CD8-positive, alpha-beta memory T cell (primary cell): Measurements from ENCODE around the gene PARD3. TPM values are rescaled to one million over a fixed set of nuclear protein-coding genes. Genes with fewer than 3 reads are reported as not detected.
"Not testable (repeated sequence)": the region's sequence is repeated elsewhere in the genome, so short reads cannot be mapped to it uniquely, and the experiment has no call there.

Experiments used
- CTCF ChIA-PET: fragments of 350-600 bp; sonication (Branson Sonifier 250); formaldehyde crosslinking; loops from one replicate; lab custom pipeline; 2021; ENCODE audit warnings: antibody characterized with exemption; lab: Charles Lee
- POLR2A ChIA-PET: fragments of 350-600 bp; sonication (Branson Sonifier 250); formaldehyde crosslinking; loops from one replicate; lab custom pipeline; 2021; ENCODE audit warnings: antibody characterized with exemption; lab: Charles Lee
- DNase-seq, 5 donors: peaks; one replicate each; pipeline versions ENCODE4 v3.0.0 to v3.0.0-alpha.2; 2020 to 2022; ENCODE audit warnings: mixed read lengths in 1 of 5
- H3K27ac ChIP-seq: one replicate; pipeline ENCODE4 v1.7.0; 2013; ENCODE audit warnings: low read depth, mild to moderate bottlenecking, low read length, moderate library complexity
- H3K27me3 ChIP-seq: 2 replicates; pipeline ENCODE4 v1.7.0; 2013; ENCODE audit warnings: low read length, mild to moderate bottlenecking; ENCODE audit not compliant: insufficient read depth, poor library complexity, severe bottlenecking
- H3K36me3 ChIP-seq: 2 replicates; pipeline ENCODE4 v1.7.0; 2013; ENCODE audit warnings: mild to moderate bottlenecking, low read length, moderate library complexity; ENCODE audit not compliant: insufficient read depth
- H3K4me1 ChIP-seq: 2 replicates; pipeline ENCODE4 v1.7.0; 2013; ENCODE audit warnings: mild to moderate bottlenecking, low read length, moderate library complexity; ENCODE audit not compliant: insufficient read depth
- H3K4me3 ChIP-seq: 2 replicates; pipeline ENCODE4 v1.7.0; 2013; ENCODE audit warnings: mild to moderate bottlenecking, low read length
- H3K9me3 ChIP-seq: 2 replicates; pipeline ENCODE4 v1.7.0; 2013; ENCODE audit warnings: mild to moderate bottlenecking, low read length
- H3K27ac Mint-ChIP-seq, 8 donors: one replicate each; pipeline ENCODE4 v1.8.0; 2020 to 2021; ENCODE audit warnings: mixed read lengths in 8 of 8, mild to moderate bottlenecking in 6 of 8, inconsistent platforms in 3 of 8, moderate library complexity in 3 of 8
- H3K27me3 Mint-ChIP-seq, 2 donors: one replicate each; pipeline ENCODE4 v1.8.0; 2020 to 2021; ENCODE audit warnings: mixed read lengths in 2 of 2, mild to moderate bottlenecking in 1 of 2, moderate library complexity in 1 of 2
- H3K36me3 Mint-ChIP-seq, 3 donors: one replicate each; pipeline ENCODE4 v1.8.0; 2020 to 2021; ENCODE audit warnings: mixed read lengths in 3 of 3, inconsistent platforms in 1 of 3, mild to moderate bottlenecking in 1 of 3
- H3K4me1 Mint-ChIP-seq, 3 donors: one replicate each; pipeline ENCODE4 v1.8.0; 2020 to 2021; ENCODE audit warnings: mixed read lengths in 3 of 3, inconsistent platforms in 1 of 3, mild to moderate bottlenecking in 1 of 3
- H3K4me3 Mint-ChIP-seq, 7 donors: one replicate each; pipeline ENCODE4 v1.8.0; 2020 to 2021; ENCODE audit warnings: mixed read lengths in 7 of 7, mild to moderate bottlenecking in 6 of 7, moderate library complexity in 4 of 7, inconsistent platforms in 2 of 7
- H3K9me3 Mint-ChIP-seq, 5 donors: one replicate each; pipeline ENCODE4 v1.8.0; 2020 to 2022; ENCODE audit warnings: mixed read lengths in 5 of 5, mild to moderate bottlenecking in 3 of 5, moderate library complexity in 2 of 5, inconsistent platforms in 1 of 5
- polyA plus RNA-seq: library from polyadenylated mRNA; unstranded; fragments of 300-500 nt; fragmentation: Illumina TruSeq; gene quantifications from one replicate; pipeline ENCODE4 v1.2.3, GENCODE V29; 2021
- total RNA-seq, 2 experiments: library from RNA; stranded (reverse); gene quantifications; one replicate each; pipeline ENCODE4 v1.2.3, GENCODE V29; 2021

PARD3 gene
- total and polyA plus RNA-seq, 3 experiments from 2014 or later = 0.27 to 0.46 TPM; not detected in 1

DNA sequence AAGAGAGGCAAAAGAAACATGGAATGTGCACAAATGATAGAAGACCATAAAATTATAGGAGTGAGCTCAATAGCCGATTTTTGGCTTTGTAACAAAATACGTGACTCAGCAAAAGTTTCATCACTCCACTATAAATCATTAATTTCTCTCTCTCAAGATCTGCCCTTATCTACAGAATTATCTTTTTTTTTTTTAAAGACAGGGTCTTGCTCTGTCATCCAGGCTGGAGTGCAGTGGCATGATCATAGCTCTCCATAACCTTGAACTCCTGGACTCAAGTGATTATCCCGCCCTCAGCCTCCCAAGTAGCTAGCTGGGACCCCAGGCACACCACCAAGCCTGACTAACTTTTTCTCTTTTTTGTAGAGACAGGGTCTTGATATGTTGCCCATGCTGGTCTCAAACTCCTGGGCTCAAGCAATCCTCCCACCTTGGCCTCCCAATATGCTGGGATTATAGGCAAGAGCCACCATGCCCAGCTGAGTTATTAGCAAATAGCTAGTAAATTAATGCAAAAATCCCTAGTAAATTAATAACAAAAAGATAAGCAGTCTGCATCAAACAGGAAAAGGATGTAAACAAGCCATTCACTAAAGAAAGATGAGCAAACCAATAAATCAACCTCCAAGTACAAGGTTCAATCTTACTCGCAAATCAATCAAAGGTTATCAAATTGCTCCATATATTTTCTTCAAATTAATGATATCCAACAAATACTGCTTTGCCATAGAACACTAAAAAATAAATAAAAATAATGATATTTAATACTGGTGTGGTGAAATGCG is 450.7 kb downstream of the PARD3 start:
- no peaks in the 10 kb centered on the region for H3K27me3 Mint-ChIP-seq
- H3K27ac Mint-ChIP-seq = no peak overlapping the region
- POLR2A ChIA-PET = no interaction called here

DNA sequence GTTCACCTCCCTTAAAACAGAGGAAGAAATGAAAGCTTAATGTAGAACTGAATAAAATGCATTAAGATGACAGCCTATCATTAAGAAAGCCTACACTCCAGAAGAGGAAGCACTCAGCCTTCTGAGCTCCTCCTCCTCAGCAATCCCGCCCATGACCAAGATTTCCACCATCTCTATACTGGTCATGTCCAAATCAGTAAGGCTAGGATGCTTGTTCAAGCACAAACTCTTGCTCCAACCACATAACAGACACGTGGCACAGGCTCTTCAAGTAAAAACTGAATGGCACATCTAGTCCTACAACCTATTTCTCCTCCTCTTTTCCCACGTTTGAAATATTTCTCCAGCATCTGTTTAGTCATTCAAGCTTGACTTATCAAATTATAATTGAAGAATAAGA is 454.1 kb downstream of the PARD3 start:
- Mint-ChIP-seq H3K36me3 (no peaks in the 10 kb centered on the region), H3K4me3 (no peak overlapping the region), H3K27ac (no peak overlapping the region), H3K27me3 (no peaks in the 10 kb centered on the region), H3K9me3 (no peaks in the 10 kb centered on the region), H3K4me1 (no peaks in the 10 kb centered on the region)
- no peak for DNase-seq
- H3K36me3 ChIP-seq = no peaks in the 10 kb centered on the region
- H3K27me3 ChIP-seq = no peaks in the 10 kb centered on the region
- ChIA-PET POLR2A (no interaction called here), CTCF (no interaction called here)
- H3K4me3 ChIP-seq = no peak overlapping the region
- no peaks in the 10 kb centered on the region for H3K9me3 ChIP-seq
- no peaks in the 10 kb centered on the region for H3K4me1 ChIP-seq
- no peak overlapping the region for H3K27ac ChIP-seq

More for the DNA sequence above, 450.7 kb downstream of the PARD3 start:
- Histone ChIP-seq H3K4me1 (no peaks in the 10 kb centered on the region), H3K36me3 (no peaks in the 10 kb centered on the region), H3K27ac (no peak overlapping the region), H3K9me3 (no peaks in the 10 kb centered on the region), H3K27me3 (no peaks in the 10 kb centered on the region), H3K4me3 (no peak overlapping the region)
- Mint-ChIP-seq H3K4me3 (no peak overlapping the region), H3K4me1 (peaks cover 0 to under 1% (median 0%) of the 10 kb centered on the region in 3 donors), H3K36me3 (no peaks in the 10 kb centered on the region), H3K9me3 (no peaks in the 10 kb centered on the region)
- no peak for DNase-seq
- CTCF ChIA-PET = no interaction called here

DNA sequence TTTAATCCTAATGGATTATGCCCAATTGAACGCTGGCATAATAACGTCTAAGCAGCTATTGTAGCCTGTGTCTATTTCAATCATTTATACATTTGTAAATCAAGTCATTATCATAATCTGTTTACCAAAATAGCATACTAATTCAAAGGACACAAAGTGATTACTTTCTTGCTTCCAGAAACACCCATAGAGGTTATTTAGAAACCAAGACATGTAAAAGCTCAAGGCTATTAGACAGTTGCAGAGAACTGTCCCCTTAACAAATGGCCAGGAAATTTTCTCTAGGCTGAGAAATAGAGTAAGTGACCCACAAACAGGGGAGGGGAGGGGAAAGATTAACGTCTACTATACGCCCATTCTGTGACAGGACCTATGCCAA is 455.7 kb downstream of the PARD3 start:
- Histone ChIP-seq H3K9me3 (no peaks in the 10 kb centered on the region), H3K36me3 (no peaks in the 10 kb centered on the region), H3K4me3 (no peak overlapping the region), H3K27me3 (no peaks in the 10 kb centered on the region), H3K4me1 (no peaks in the 10 kb centered on the region), H3K27ac (no peak overlapping the region)
- Mint-ChIP-seq H3K27ac (no peak overlapping the region), H3K9me3 (peaks cover 0 to under 1% (median 0%) of the 10 kb centered on the region in 5 donors), H3K4me3 (no peak overlapping the region), H3K27me3 (no peaks in the 10 kb centered on the region), H3K36me3 (no peaks in the 10 kb centered on the region), H3K4me1 (no peaks in the 10 kb centered on the region)
- ChIA-PET CTCF (no interaction called here), POLR2A (no interaction called here)
- no peak for DNase-seq

DNA sequence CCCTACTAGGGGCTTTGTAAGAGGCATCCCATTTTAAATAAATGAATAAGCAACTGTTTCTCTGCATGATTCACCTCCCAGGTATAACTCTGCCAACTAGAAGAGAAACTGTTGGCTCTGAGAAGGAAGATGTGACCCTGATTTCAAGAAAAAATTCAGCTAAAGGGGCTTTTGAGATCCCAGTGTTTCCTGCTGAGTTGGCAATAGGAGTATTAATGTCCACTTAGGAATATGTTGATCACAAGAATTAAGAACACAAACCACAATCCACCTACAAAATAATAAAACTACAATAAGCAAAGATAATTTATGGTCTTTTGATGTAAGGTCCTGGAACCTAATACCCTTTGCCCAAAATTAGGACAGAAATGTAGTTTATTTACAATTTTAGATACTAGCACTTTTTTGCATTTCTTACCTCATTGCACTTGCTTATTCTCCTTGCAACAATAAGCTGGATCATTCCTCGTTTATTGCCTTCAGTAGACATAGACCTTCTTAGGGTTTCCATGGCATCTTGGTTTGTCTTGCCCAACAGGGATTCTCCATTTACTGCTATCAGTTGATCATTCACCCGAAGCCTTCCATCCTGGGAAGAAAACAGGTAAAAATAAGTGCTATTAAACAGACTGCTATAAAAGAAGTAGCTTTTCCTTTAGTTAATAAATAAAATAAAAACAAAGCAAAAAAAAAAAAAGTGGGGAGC is 456.2 kb downstream of the PARD3 start:
- H3K36me3 Mint-ChIP-seq = no peaks in the 10 kb centered on the region
- H3K4me3 Mint-ChIP-seq = no peak overlapping the region
- peaks cover 0 to 3% (median 0%) of the 10 kb centered on the region in 5 donors for H3K9me3 Mint-ChIP-seq
- no peak overlapping the region for H3K27ac Mint-ChIP-seq
- ChIA-PET CTCF (no interaction called here), POLR2A (no interaction called here)
- no peaks in the 10 kb centered on the region for H3K27me3 Mint-ChIP-seq
- Histone ChIP-seq H3K9me3 (no peaks in the 10 kb centered on the region), H3K4me3 (no peak overlapping the region), H3K27ac (no peak overlapping the region), H3K27me3 (no peaks in the 10 kb centered on the region), H3K36me3 (no peaks in the 10 kb centered on the region), H3K4me1 (no peaks in the 10 kb centered on the region)
- DNase-seq = no peak
- H3K4me1 Mint-ChIP-seq = no peaks in the 10 kb centered on the region

DNA sequence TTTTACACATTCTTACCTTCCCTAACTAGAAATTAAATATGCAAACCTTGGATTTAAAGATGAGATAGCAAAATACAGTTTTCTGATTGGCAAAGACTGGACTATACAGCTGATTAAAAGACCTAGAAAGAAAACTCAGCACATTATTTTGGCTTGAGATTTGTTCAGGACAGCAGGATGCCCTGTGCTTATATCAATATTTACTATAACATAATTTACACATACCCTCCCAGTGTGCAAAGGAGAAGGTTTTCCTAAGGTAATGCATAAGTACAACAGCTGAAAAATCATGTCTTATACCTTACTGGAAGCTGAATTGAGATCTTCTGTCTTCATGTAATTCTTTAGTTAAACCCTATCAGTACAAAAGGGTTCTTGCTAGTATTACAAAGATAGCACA is 458.6 kb downstream of the PARD3 start:
- H3K4me3 Mint-ChIP-seq = no peak overlapping the region
- no peaks in the 10 kb centered on the region for H3K36me3 Mint-ChIP-seq
- no peak overlapping the region for H3K4me3 ChIP-seq
- DNase-seq = no peak
- no peaks in the 10 kb centered on the region for H3K4me1 ChIP-seq
- H3K27ac ChIP-seq = no peak overlapping the region
- peaks cover 0 to 4% (median 0%) of the 10 kb centered on the region in 5 donors for H3K9me3 Mint-ChIP-seq
- H3K4me1 Mint-ChIP-seq = no peaks in the 10 kb centered on the region
- H3K27me3 ChIP-seq = no peaks in the 10 kb centered on the region
- CTCF ChIA-PET = no interaction called here
- no peak overlapping the region for H3K27ac Mint-ChIP-seq
- H3K27me3 Mint-ChIP-seq = no peaks in the 10 kb centered on the region
- POLR2A ChIA-PET = no interaction called here
- no peaks in the 10 kb centered on the region for H3K36me3 ChIP-seq
- H3K9me3 ChIP-seq = no peaks in the 10 kb centered on the region

DNA sequence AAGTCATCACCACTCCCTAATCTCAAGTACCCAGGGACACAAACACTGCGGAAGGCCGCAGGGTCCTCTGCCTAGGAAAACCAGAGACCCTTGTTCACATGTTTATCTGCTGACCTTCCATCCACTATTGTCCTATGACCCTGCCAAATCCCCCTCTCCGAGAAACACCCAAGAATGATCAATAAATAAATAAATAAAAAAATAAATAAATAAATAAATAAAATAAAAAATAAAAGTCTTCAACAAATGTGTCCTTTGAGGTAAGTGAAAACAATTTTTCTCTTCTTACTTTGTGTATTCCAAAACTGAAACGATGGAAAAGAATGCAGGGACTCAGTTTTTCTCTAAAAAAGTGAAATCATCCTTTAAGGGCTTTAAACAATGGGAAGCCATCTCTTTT is 461.6 kb downstream of the PARD3 start:
- H3K36me3 ChIP-seq, H3K27ac Mint-ChIP-seq, POLR2A ChIA-PET, H3K9me3 Mint-ChIP-seq, H3K4me1 ChIP-seq, H3K4me1 Mint-ChIP-seq, H3K4me3 ChIP-seq, H3K4me3 Mint-ChIP-seq, CTCF ChIA-PET, H3K27me3 ChIP-seq, H3K27ac ChIP-seq, DNase-seq, H3K27me3 Mint-ChIP-seq, H3K36me3 Mint-ChIP-seq, H3K9me3 ChIP-seq: not testable (repeated sequence)

DNA sequence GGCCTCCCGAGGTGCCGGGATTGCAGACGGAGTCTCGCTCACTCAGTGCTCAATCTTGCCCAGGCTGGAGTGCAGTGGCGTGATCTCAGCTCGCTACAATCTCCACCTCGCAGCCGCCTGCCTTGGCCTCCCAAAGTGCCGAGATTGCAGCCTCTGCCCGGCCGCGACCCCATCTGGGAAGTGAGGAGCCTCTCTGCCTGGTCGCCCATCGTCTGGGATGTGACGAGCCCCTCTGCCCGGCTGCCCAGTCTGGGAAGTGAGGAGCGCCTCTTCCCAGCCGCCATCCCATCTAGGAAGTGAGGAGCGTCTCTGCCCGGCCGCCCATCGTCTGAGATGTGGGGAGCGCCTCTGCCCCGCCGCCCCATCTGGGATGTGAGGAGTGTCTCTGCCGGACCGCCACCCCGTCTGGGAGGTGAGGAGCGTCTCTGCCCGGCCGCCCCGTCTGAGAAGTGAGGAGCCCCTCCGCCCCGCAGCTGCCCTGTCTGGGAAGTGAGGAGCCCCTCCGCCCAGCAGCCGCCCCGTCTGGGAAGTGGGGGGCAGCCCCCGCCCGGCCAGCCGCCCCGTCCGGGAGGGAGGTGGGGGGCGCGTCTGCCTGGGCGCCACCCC is 462.4 kb downstream of the PARD3 start:
- H3K27ac ChIP-seq, H3K4me3 ChIP-seq, POLR2A ChIA-PET, H3K4me3 Mint-ChIP-seq, H3K36me3 Mint-ChIP-seq, H3K9me3 ChIP-seq, H3K9me3 Mint-ChIP-seq, H3K4me1 ChIP-seq, H3K27me3 ChIP-seq, CTCF ChIA-PET, H3K27me3 Mint-ChIP-seq, H3K4me1 Mint-ChIP-seq, DNase-seq, H3K36me3 ChIP-seq, H3K27ac Mint-ChIP-seq: not testable (repeated sequence)

DNA sequence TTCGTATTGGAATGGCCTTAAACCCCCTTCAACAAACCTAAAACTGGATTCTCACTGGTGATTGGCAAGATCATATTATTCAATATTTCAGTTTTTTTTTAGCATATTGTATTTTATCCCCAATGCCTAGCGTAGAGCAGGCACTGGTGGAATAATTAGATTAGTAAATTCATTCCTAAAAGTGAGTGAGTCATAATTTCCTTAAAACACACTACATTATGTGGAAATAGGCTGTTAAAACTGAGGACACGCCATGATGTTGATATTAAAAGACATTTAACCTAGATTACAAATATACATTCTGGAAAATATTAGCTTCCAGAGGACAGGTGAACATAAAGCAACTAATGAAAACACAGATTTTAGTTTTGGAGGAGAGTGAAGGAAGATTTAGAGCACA is 463.9 kb downstream of the PARD3 start:
- peaks cover 0 to 9% (median 2%) of the 10 kb centered on the region in 5 donors for H3K9me3 Mint-ChIP-seq
- no peak overlapping the region for H3K4me3 ChIP-seq
- H3K4me1 ChIP-seq = no peaks in the 10 kb centered on the region
- no peaks in the 10 kb centered on the region for H3K36me3 ChIP-seq
- H3K27me3 Mint-ChIP-seq = no peaks in the 10 kb centered on the region
- POLR2A ChIA-PET = no interaction called here
- H3K4me3 Mint-ChIP-seq = no peak overlapping the region
- H3K27ac ChIP-seq = no peak overlapping the region
- no peak for DNase-seq
- no peak overlapping the region for H3K27ac Mint-ChIP-seq
- H3K4me1 Mint-ChIP-seq = no peaks in the 10 kb centered on the region
- no peaks in the 10 kb centered on the region for H3K27me3 ChIP-seq
- CTCF ChIA-PET = no interaction called here
- no peaks in the 10 kb centered on the region for H3K9me3 ChIP-seq
- H3K36me3 Mint-ChIP-seq = no peaks in the 10 kb centered on the region
